K562 (cell line): Measurements from ENCODE around the gene PROK1. TPM values are rescaled to one million over a fixed set of nuclear protein-coding genes. Genes with fewer than 3 reads are reported as not detected.

Experiments
- ATAC-seq: fragments of 200-7000 bp; cut with Tn5 transposase; 3 replicates; pipeline ENCODE4 v1.9.1; 2020; ENCODE audit warnings: moderate library complexity
- BruUV-seq: library from RNA; stranded (reverse); fragments of 400-500 nt; replicated peaks from 2 replicates; lab custom pipeline; 2021; lab: Mats Ljungman, UMichigan
- CTCF ChIA-PET: fragments of 300-600 bp; formaldehyde crosslinking; extraction: SDS; loops from one replicate; lab custom pipeline; 2021; ENCODE audit warnings: low intra/inter-chr PET ratio; lab: Yijun Ruan, JAX
- POLR2A ChIA-PET: fragments of 300-600, 350-650 bp; sonication (Branson Sonifier 250); formaldehyde crosslinking; extraction: SDS; loops from one replicate; lab custom pipeline; 2021; ENCODE audit warnings: antibody characterized with exemption, inconsistent platforms; lab: Yijun Ruan, JAX
- DNase-seq, 4 experiments: peaks; one replicate each; pipeline versions ENCODE4 v3.0.0 to v3.0.0-alpha.2; 2011 to 2018; ENCODE audit warnings: low spot score in 3 of 4, mixed read lengths in 3 of 4; ENCODE audit errors: extremely low read depth in 1 of 4
- FAIRE-seq: peaks from 2 replicates; lab custom pipeline; 2011; peaks lifted over from hg19 to GRCh38; lab: Jason Lieb, UNC
- H2AFZ ChIP-seq: 2 replicates; pipeline ENCODE4 v1.6.0; 2011; ENCODE audit warnings: low read depth, low read length, control low read depth, inconsistent platforms
- H3K27ac ChIP-seq: fragments of 200-600 bp; 3 replicates; pipeline ENCODE4 v1.8.0; 2011; ENCODE audit warnings: low read depth, mild to moderate bottlenecking, control low read depth, inconsistent platforms, low read length, moderate library complexity, mixed read lengths; ENCODE audit errors: extremely low read depth
- H3K27me3 ChIP-seq, 2 experiments: fragments of 300-600 bp in 1 of 2; 2 replicates in 1 of 2; 3 replicates in 1 of 2; pipeline versions ENCODE4 v1.6.0 to v1.8.0; 2011; ENCODE audit warnings: inconsistent platforms in 2 of 2, low read length in 2 of 2, mild to moderate bottlenecking in 1 of 2, mixed read lengths in 1 of 2, moderate library complexity in 1 of 2; ENCODE audit not compliant: control insufficient read depth in 2 of 2, insufficient read depth in 2 of 2
- H3K36me3 ChIP-seq: fragments of 300-600 bp; 3 replicates; pipeline ENCODE4 v1.8.0; 2011; ENCODE audit warnings: mild to moderate bottlenecking, low read length, inconsistent platforms; ENCODE audit not compliant: control insufficient read depth, insufficient read depth
- H3K4me1 ChIP-seq, 2 experiments: fragments of 200-600 bp in 1 of 2; replicated peaks in 1 of 2; 2 replicates in 1 of 2; 3 replicates in 1 of 2; pipeline versions ENCODE4 v1.5.1 to v1.8.0; 2011; ENCODE audit warnings: inconsistent platforms in 2 of 2, low read length in 2 of 2, mild to moderate bottlenecking in 1 of 2, mixed read lengths in 1 of 2, moderate library complexity in 1 of 2; ENCODE audit not compliant: control insufficient read depth in 2 of 2, insufficient read depth in 2 of 2
- H3K4me2 ChIP-seq: 2 replicates; pipeline ENCODE4 v1.6.1; 2011; ENCODE audit warnings: low read length, control low read depth, inconsistent platforms, mixed read lengths; ENCODE audit not compliant: insufficient read depth
- H3K4me3 ChIP-seq: fragments of 200-600 bp; sonication (generic), shearing (Covaris generic); 2 replicates; pipeline ENCODE4 v1.5.1; 2016; ENCODE audit warnings: control low read depth, inconsistent platforms
- H3K79me2 ChIP-seq: fragments of 200-600 bp; 3 replicates; pipeline ENCODE4 v1.8.0; 2011; ENCODE audit warnings: low read length, inconsistent platforms; ENCODE audit not compliant: control insufficient read depth, insufficient read depth
- H3K9ac ChIP-seq, 2 experiments: 2 replicates each; pipeline versions ENCODE4 v1.6.0 to v1.6.1; 2011; ENCODE audit warnings: low read depth in 2 of 2, low read length in 2 of 2, control low read depth in 1 of 2, inconsistent platforms in 1 of 2, mild to moderate bottlenecking in 1 of 2, mixed read lengths in 1 of 2; ENCODE audit not compliant: insufficient read depth in 1 of 2
- H3K9me1 ChIP-seq: one replicate; pipeline ENCODE4 v1.6.0; 2011; ENCODE audit warnings: inconsistent platforms, mild to moderate bottlenecking, low read length, moderate library complexity; ENCODE audit not compliant: control insufficient read depth, insufficient read depth
- H3K9me3 ChIP-seq: replicated peaks from 2 replicates; pipeline ENCODE4 v1.5.1; 2011; ENCODE audit warnings: low read depth, low read length, inconsistent platforms; ENCODE audit not compliant: control insufficient read depth, insufficient read depth
- H4K20me1 ChIP-seq: replicated peaks from 2 replicates; pipeline ENCODE4 v1.6.1; 2011; ENCODE audit warnings: low read length, inconsistent platforms, mixed read lengths; ENCODE audit not compliant: control insufficient read depth, insufficient read depth
- ARNT ChIP-seq, 2 experiments: fragments of 450-650 bp; IDR thresholded peaks; 2 replicates each; pipeline ENCODE4 v1.6.1; 2016; ENCODE audit warnings: mild to moderate bottlenecking in 1 of 2
- ELF2 ChIP-seq: fragments of 250-450 bp; sonication (Bioruptor Pico); IDR thresholded peaks from 2 replicates; pipeline ENCODE4 v1.5.0; 2021; ENCODE audit warnings: mild to moderate bottlenecking
- HLTF ChIP-seq: fragments of 450-650 bp; IDR thresholded peaks from 2 replicates; pipeline ENCODE4 v1.6.1; 2016
- HNRNPUL1 ChIP-seq: fragments of 200-400 bp; formaldehyde crosslinking; IDR thresholded peaks from 2 replicates; pipeline ENCODE4 v1.6.1; 2017; ENCODE audit warnings: low read length
- MTA2 ChIP-seq: fragments of 450-650 bp; IDR thresholded peaks from 2 replicates; pipeline ENCODE4 v1.6.1; 2016; ENCODE audit warnings: low read depth
- NFATC3 ChIP-seq: fragments of 450-650 bp; IDR thresholded peaks from 2 replicates; pipeline ENCODE4 v1.6.1; 2017; ENCODE audit warnings: mild to moderate bottlenecking
- NR1H2 ChIP-seq: sonication (generic); formaldehyde crosslinking; IDR thresholded peaks from 2 replicates; pipeline ENCODE4 v1.4.0; 2020; ENCODE audit warnings: mild to moderate bottlenecking, missing genetic modification reagents
- PHF20 ChIP-seq: fragments of 450-650 bp; IDR thresholded peaks from 2 replicates; pipeline ENCODE4 v1.6.1; 2018; ENCODE audit not compliant: partially characterized antibody
- RB1 ChIP-seq: fragments of 450-650 bp; IDR thresholded peaks from 2 replicates; pipeline ENCODE4 v1.6.1; 2017; ENCODE audit warnings: low read depth, mild to moderate bottlenecking
- SMARCB1 ChIP-seq: IDR thresholded peaks from 2 replicates; pipeline ENCODE4 v1.6.1; 2011; ENCODE audit warnings: improper control_type of control experiment, low read depth; ENCODE audit not compliant: insufficient read length
- TAF1 ChIP-seq: IDR thresholded peaks from 2 replicates; pipeline ENCODE4 v1.6.1; 2011; ENCODE audit warnings: mild to moderate bottlenecking, low read length, moderate library complexity; ENCODE audit not compliant: insufficient read depth, control insufficient read depth, severe bottlenecking; ENCODE audit errors: extremely low read depth
- TCF7L2 ChIP-seq: fragments of 150-350 bp; IDR thresholded peaks from 2 replicates; pipeline ENCODE4 v1.6.1; 2016; ENCODE audit warnings: low read depth, mild to moderate bottlenecking, low read length, moderate library complexity
- ZNF175 ChIP-seq: fragments of 200-800 bp; sonication (Bioruptor generic); IDR thresholded peaks from 2 replicates; pipeline ENCODE4 v1.6.1; 2016; ENCODE audit warnings: low read depth, mild to moderate bottlenecking, missing genetic modification characterization, missing compliant biosample characterization
- ZNF586 ChIP-seq: fragments of 450-650 bp; formaldehyde crosslinking; conservative IDR thresholded peaks from 2 replicates; pipeline ENCODE4 v1.4.0; 2020; ENCODE audit warnings: mild to moderate bottlenecking, moderate library complexity
- ZNF589 ChIP-seq: fragments of 200-800 bp; sonication (Bioruptor generic); IDR thresholded peaks from 2 replicates; pipeline ENCODE4 v1.6.1; 2016; ENCODE audit warnings: low read depth, missing genetic modification characterization, missing compliant biosample characterization
- WGBS: fragments of 100-300 bp; shearing (Covaris generic); methylation state at CpG from one replicate; pipeline ENCODE4 v1.1.6; 2016; ENCODE audit warnings: low coverage, mixed read lengths; ENCODE audit not compliant: insufficient coverage; ENCODE audit errors: missing lambda C conversion rate; 5-methylcytosine and 5-hydroxymethylcytosine counted together
- in situ Hi-C: fragments of 300-500 bp; cut with MboI; formaldehyde crosslinking; loops from 4 replicates; pipeline ENCODE4 v1.15.0; 2018; ENCODE audit warnings: inconsistent platforms, mixed read lengths
- intact Hi-C: fragments of 100-400 bp; cut with micrococcal nuclease; formaldehyde crosslinking; loops from 2 replicates; pipeline ENCODE4 v1.14.2; 2022
- polyA plus RNA-seq, 8 experiments: library from polyadenylated mRNA; depleted of rRNA in 4 of 8; stranded (reverse) in 5 of 8; unstranded in 3 of 8; fragments of >200 nt; fragmentation: Nextera tagmentation in 2 of 8; fragmentation: Illumina TruSeq in 1 of 8; extraction: Ambion mirVana in 2 of 8; extraction: Trizol in 1 of 8; gene quantifications; 2 replicates each; pipeline versions ENCODE4 v1.2.1 to v1.2.3, GENCODE V29; 2011 to 2014; ENCODE audit warnings: inconsistent platforms in 1 of 8, missing spikeins in 1 of 8
- total RNA-seq, 7 experiments: library from RNA; depleted of rRNA in 6 of 7; stranded (reverse); fragments of >200 nt in 6 of 7; fragmentation: Illumina TruSeq in 2 of 7; extraction: Trizol in 2 of 7; gene quantifications; 2 replicates each; pipeline versions ENCODE4 v1.2.1 to v1.2.3, GENCODE V29; 2011 to 2021; ENCODE audit warnings: low replicate concordance in 1 of 7
- TF ChIP-seq, protein P1 (sequence below): sonication (generic); formaldehyde crosslinking; IDR thresholded peaks from 2 replicates; pipeline ENCODE4 v1.8.1; 2023; ENCODE audit warnings: mild to moderate bottlenecking, missing genetic modification reagents
- TF ChIP-seq, protein P2 (sequence below): fragments of 250-450 bp; sonication (Bioruptor Pico); IDR thresholded peaks from 2 replicates; pipeline ENCODE4 v1.5.0; 2020; ENCODE audit warnings: mild to moderate bottlenecking, borderline replicate concordance

PROK1 gene
- total and polyA plus RNA-seq, 9 of the 15 experiments (the other 6 are each of a cell fraction or from before 2014, with no cell fraction given): 0.15 TPM; not detected in 8

DNA sequence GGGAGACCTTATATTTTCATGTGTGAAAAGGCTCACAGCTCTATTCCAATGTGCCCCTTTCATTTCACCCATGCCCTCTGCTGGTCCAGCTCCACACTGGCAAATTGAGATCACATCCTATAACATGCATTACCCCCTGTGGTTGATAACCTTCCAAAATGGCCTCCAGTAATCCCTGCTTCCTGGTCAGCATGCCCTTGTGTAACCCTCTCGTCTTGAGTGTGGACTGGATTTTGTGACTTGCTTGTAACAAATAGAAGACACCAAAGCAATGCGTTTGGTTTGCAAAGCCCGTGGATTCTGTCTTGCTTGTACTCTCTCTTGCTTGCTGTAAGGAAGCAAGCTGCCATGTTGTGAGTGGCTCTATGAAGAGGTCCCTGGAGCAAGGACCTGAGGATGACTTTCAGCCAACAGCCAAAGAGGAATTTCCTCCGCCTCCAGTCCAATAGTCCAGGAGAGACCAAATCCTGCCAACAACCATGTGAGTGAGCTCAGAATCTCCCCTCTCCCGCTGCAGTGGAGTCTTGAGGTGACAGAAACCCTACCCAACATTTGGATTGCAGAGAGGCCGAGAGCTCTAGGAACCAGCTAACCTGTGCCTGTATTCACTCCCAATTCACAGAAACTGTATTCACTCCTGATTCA, 50.7 kb downstream of the PROK1 start:
- H3K4me2 ChIP-seq: no peak overlapping the region
- H3K27me3 ChIP-seq: peaks cover 30 to 59% of the 10 kb centered on the region in 2 experiments; a peak in 4 of 5 replicates
- no peaks in the 10 kb centered on the region; the same call in none of the 2 replicates for H4K20me1 ChIP-seq
- POLR2A ChIA-PET: interaction anchor here (0.6 to 1.7 kb wide), 2 partner anchors 9 to 301 kb away, joined by 3 to 6 read pairs; no protein-coding TSS in a partner anchor
- H3K9me3 ChIP-seq: no peaks in the 10 kb centered on the region
- ATAC-seq: no peak
- no peak for TF ChIP-seq NR1H2 (CRISPR knock-in tag)
- TF ChIP-seq ZNF175 (CRISPR knock-in tag): no peak
- no peak for TF ChIP-seq ARNT (IDR thresholded peaks at IDR 0.05)
- no peak for TF ChIP-seq HNRNPUL1
- no peak for TF ChIP-seq HLTF
- TF ChIP-seq, protein P1, sequence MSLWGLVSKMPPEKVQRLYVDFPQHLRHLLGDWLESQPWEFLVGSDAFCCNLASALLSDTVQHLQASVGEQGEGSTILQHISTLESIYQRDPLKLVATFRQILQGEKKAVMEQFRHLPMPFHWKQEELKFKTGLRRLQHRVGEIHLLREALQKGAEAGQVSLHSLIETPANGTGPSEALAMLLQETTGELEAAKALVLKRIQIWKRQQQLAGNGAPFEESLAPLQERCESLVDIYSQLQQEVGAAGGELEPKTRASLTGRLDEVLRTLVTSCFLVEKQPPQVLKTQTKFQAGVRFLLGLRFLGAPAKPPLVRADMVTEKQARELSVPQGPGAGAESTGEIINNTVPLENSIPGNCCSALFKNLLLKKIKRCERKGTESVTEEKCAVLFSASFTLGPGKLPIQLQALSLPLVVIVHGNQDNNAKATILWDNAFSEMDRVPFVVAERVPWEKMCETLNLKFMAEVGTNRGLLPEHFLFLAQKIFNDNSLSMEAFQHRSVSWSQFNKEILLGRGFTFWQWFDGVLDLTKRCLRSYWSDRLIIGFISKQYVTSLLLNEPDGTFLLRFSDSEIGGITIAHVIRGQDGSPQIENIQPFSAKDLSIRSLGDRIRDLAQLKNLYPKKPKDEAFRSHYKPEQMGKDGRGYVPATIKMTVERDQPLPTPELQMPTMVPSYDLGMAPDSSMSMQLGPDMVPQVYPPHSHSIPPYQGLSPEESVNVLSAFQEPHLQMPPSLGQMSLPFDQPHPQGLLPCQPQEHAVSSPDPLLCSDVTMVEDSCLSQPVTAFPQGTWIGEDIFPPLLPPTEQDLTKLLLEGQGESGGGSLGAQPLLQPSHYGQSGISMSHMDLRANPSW (CRISPR knock-in tag): no peak
- TF ChIP-seq ZNF586 (CRISPR knock-in tag): no peak
- TF ChIP-seq PHF20: no peak
- TF ChIP-seq ZNF589 (CRISPR knock-in tag): no peak
- no peak for TF ChIP-seq RB1
- no peak for TF ChIP-seq SMARCB1
- TF ChIP-seq NFATC3: no peak
- TF ChIP-seq TCF7L2: no peak
- no peak for TF ChIP-seq ELF2 (CRISPR knock-in tag)
- no peak for TF ChIP-seq MTA2
- TF ChIP-seq, protein P2, sequence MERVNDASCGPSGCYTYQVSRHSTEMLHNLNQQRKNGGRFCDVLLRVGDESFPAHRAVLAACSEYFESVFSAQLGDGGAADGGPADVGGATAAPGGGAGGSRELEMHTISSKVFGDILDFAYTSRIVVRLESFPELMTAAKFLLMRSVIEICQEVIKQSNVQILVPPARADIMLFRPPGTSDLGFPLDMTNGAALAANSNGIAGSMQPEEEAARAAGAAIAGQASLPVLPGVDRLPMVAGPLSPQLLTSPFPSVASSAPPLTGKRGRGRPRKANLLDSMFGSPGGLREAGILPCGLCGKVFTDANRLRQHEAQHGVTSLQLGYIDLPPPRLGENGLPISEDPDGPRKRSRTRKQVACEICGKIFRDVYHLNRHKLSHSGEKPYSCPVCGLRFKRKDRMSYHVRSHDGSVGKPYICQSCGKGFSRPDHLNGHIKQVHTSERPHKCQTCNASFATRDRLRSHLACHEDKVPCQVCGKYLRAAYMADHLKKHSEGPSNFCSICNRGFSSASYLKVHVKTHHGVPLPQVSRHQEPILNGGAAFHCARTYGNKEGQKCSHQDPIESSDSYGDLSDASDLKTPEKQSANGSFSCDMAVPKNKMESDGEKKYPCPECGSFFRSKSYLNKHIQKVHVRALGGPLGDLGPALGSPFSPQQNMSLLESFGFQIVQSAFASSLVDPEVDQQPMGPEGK: no peak
- no peak for TF ChIP-seq TAF1
- TF ChIP-seq, all 486 proteins: peak for 0
- Histone ChIP-seq H3K9ac (no peak overlapping the region), H3K4me3 (no peak overlapping the region), H3K27ac (no peak overlapping the region), H3K36me3 (no peaks in the 10 kb centered on the region), H3K9me1 (no peaks in the 10 kb centered on the region), H3K79me2 (no peaks in the 10 kb centered on the region), H2AFZ (no peak overlapping the region), H3K4me1 (no peaks in the 10 kb centered on the region)
- in situ Hi-C loops (no loop called here), intact Hi-C loops (no loop called here)
- DNase-seq (no peak), FAIRE-seq (no peak)
- WGBS: 0% methylated on average over 6 of the region's 6 CpGs
- BruUV-seq: no TSS peak
- CTCF ChIA-PET: interaction anchor here (1.1 kb wide), 1 partner anchor 18 kb away, joined by 3 read pairs; no protein-coding TSS in a partner anchor
